K562 (cell line): ENCODE measurements around the gene CD93. TPM values are rescaled to one million over a fixed set of nuclear protein-coding genes. Genes with fewer than 3 reads are reported as not detected.
A peak's percentile ranks its signal among the peaks of the same experiment; 100 is the strongest.

Experiments
- CBFA2T2 ChIP-seq: fragments of 450-650 bp; conservative IDR thresholded peaks from 2 replicates; pipeline ENCODE4 v1.6.1; 2017; ENCODE audit warnings: mild to moderate bottlenecking
- CBX8 ChIP-seq: fragments of 200-600 bp; sonication (generic); IDR thresholded peaks from 2 replicates; pipeline ENCODE4 v1.6.1; 2012; ENCODE audit warnings: borderline replicate concordance, mixed run types, low read depth, mild to moderate bottlenecking, moderate library complexity, mixed read lengths, low read length, control low read depth, inconsistent platforms; ENCODE audit not compliant: poor library complexity, severe bottlenecking; ENCODE audit errors: extremely low read depth
- CREM ChIP-seq: IDR thresholded peaks from 2 replicates; pipeline ENCODE4 v1.6.1; 2014; ENCODE audit warnings: antibody characterized with exemption, low read depth
- ETV6 ChIP-seq, 3 experiments: fragments of 150-350 bp in 1 of 3; sonication (generic) in 1 of 3; formaldehyde crosslinking in 1 of 3; IDR thresholded peaks; 2 replicates each; pipeline versions ENCODE4 v1.6.1 to v1.8.0; 2014 to 2022; ENCODE audit warnings: borderline replicate concordance in 2 of 3, low read depth in 2 of 3, antibody characterized with exemption in 1 of 3, low read length in 1 of 3, mild to moderate bottlenecking in 1 of 3, missing genetic modification reagents in 1 of 3
- IRF1 ChIP-seq: sonication (generic); formaldehyde crosslinking; IDR thresholded peaks from 2 replicates; pipeline ENCODE4 v1.8.0; 2022; ENCODE audit warnings: missing genetic modification reagents, mild to moderate bottlenecking, borderline replicate concordance
- MEF2D ChIP-seq: conservative IDR thresholded peaks from 2 replicates; pipeline ENCODE4 v1.6.1; 2016; ENCODE audit warnings: low read depth, missing genetic modification characterization, missing compliant biosample characterization
- RBM17 ChIP-seq: fragments of 200-400 bp; formaldehyde crosslinking; IDR thresholded peaks from 2 replicates; pipeline ENCODE4 v1.6.1; 2017; ENCODE audit warnings: low read depth, mild to moderate bottlenecking, low read length, borderline replicate concordance
- REST ChIP-seq, 2 experiments: fragments of 450-650 bp; formaldehyde crosslinking in 1 of 2; IDR thresholded peaks; 2 replicates each; pipeline versions ENCODE4 v1.4.0 to v1.6.1; 2014 to 2020; ENCODE audit warnings: mild to moderate bottlenecking in 2 of 2, borderline replicate concordance in 1 of 2, low read depth in 1 of 2
- SAFB2 ChIP-seq: fragments of 200-400 bp; formaldehyde crosslinking; IDR thresholded peaks from 2 replicates; pipeline ENCODE4 v1.6.1; 2018; ENCODE audit warnings: borderline replicate concordance, low read length, low read depth, moderate library complexity; ENCODE audit not compliant: severe bottlenecking
- SNRNP70 ChIP-seq: fragments of 200-400 bp; formaldehyde crosslinking; optimal IDR thresholded peaks from 2 replicates; pipeline ENCODE3; 2017; ENCODE audit warnings: low read depth, low read length
- TEAD4 ChIP-seq, 2 experiments: sonication (generic) in 1 of 2; formaldehyde crosslinking in 1 of 2; IDR thresholded peaks; 2 replicates each; pipeline versions ENCODE4 v1.6.1 to v1.8.0; 2012 to 2022; ENCODE audit warnings: borderline replicate concordance in 1 of 2, inconsistent platforms in 1 of 2, low read length in 1 of 2, mild to moderate bottlenecking in 1 of 2, missing genetic modification reagents in 1 of 2
- ZBTB8A ChIP-seq: fragments of 450-650 bp; IDR thresholded peaks from 2 replicates; pipeline ENCODE4 v1.6.1; 2018; ENCODE audit warnings: mild to moderate bottlenecking, moderate library complexity; ENCODE audit not compliant: partially characterized antibody
- ZNF197 ChIP-seq: fragments of 200-800 bp; sonication (Bioruptor generic); IDR thresholded peaks from 2 replicates; pipeline ENCODE4 v1.6.1; 2016; ENCODE audit warnings: low read depth, missing genetic modification characterization, missing compliant biosample characterization
- ZNF740 ChIP-seq, 3 experiments: fragments of 200-800 bp in 1 of 3; sonication (Bioruptor generic) in 1 of 3; sonication (generic) in 1 of 3; formaldehyde crosslinking in 1 of 3; IDR thresholded peaks; 2 replicates each; pipeline versions ENCODE4 v1.6.1 to v1.8.0; 2016 to 2022; ENCODE audit warnings: mild to moderate bottlenecking in 2 of 3, missing compliant biosample characterization in 2 of 3, missing genetic modification characterization in 2 of 3, missing genetic modification reagents in 1 of 3
- polyA plus RNA-seq, 8 experiments: library from polyadenylated mRNA; depleted of rRNA in 4 of 8; stranded (reverse) in 5 of 8; unstranded in 3 of 8; fragments of >200 nt; fragmentation: Nextera tagmentation in 2 of 8; fragmentation: Illumina TruSeq in 1 of 8; extraction: Ambion mirVana in 2 of 8; extraction: Trizol in 1 of 8; gene quantifications; 2 replicates each; pipeline versions ENCODE4 v1.2.1 to v1.2.3, GENCODE V29; 2011 to 2014; ENCODE audit warnings: inconsistent platforms in 1 of 8, missing spikeins in 1 of 8
- total RNA-seq, 7 experiments: library from RNA; depleted of rRNA in 6 of 7; stranded (reverse); fragments of >200 nt in 6 of 7; fragmentation: Illumina TruSeq in 2 of 7; extraction: Trizol in 2 of 7; gene quantifications; 2 replicates each; pipeline versions ENCODE4 v1.2.1 to v1.2.3, GENCODE V29; 2011 to 2021; ENCODE audit warnings: low replicate concordance in 1 of 7

CD93 gene
- total and polyA plus RNA-seq, 9 of the 15 experiments (the other 6 are each of a cell fraction or from before 2014, with no cell fraction given) = 0.03 to 0.20 (median 0.05) TPM

GRCh38 chr20:23092384-23092756 lies 6.2 kb upstream of the CD93 start (continued):
- TF ChIP-seq CBX8 = no peak
- TF ChIP-seq RBM17 = no peak
- TF ChIP-seq CREM = no peak
- TF ChIP-seq ZNF197 (CRISPR knock-in tag) = no peak
- no peak for TF ChIP-seq ZBTB8A
- TF ChIP-seq SNRNP70 = no peak
- TF ChIP-seq IRF1 (CRISPR knock-in tag) = no peak
- peak; percentile 64 for TF ChIP-seq CBFA2T2
- TF ChIP-seq REST (IDR thresholded peaks at IDR 0.05; ENCODE audit: borderline replicate concordance) = no peak
- TF ChIP-seq REST (CRISPR knock-in tag; IDR thresholded peaks at IDR 0.05; ENCODE audit: low read depth) = no peak
- TF ChIP-seq TEAD4 (IDR thresholded peaks at IDR 0.05; ENCODE audit: low read length) = peak; percentile 70
- TF ChIP-seq TEAD4 (CRISPR knock-in tag; IDR thresholded peaks at IDR 0.05; ENCODE audit: borderline replicate concordance) = no peak
- no peak for TF ChIP-seq ZNF740 (CRISPR knock-in tag; IDR thresholded peaks at IDR 0.05)
- TF ChIP-seq ZNF740 (tag; IDR thresholded peaks at IDR 0.05) = no peak
- TF ChIP-seq SAFB2 = no peak
- TF ChIP-seq ETV6 (IDR thresholded peaks at IDR 0.05; ENCODE audit: borderline replicate concordance in 1 of 2, low read depth in 2 of 2, low read length in 1 of 2) = no peak
- TF ChIP-seq ETV6 (CRISPR knock-in tag; IDR thresholded peaks at IDR 0.05; ENCODE audit: borderline replicate concordance) = no peak
- TF ChIP-seq MEF2D (tag) = 0 out of 2 replicates have a peak, but pooled peaks have one; percentile 53
